HG02981 (cell line): Measurements from ENCODE around the gene FAM228B.
A peak's percentile ranks its signal among the peaks of the same experiment; 100 is the strongest.
"Not testable (repeated sequence)": the region's sequence is repeated elsewhere in the genome, so short reads cannot be mapped to it uniquely, and the experiment has no call there.

ENCODE experiments used
- ATAC-seq: cut with Tn5 transposase; IDR thresholded peaks from one replicate; pipeline ENCODE4 v1.9.1; 2021; ENCODE audit warnings: mild to moderate bottlenecking, moderate library complexity; ENCODE audit not compliant: unreplicated experiment

FAM228B gene

GRCh38 chr2:24123195-24123921 lies at the start of gene FAM228B, which contains the start of gene PFN4:
FAM228B (plus strand) TSS chr2:24123469; CDS start chr2:24124362, 893 bp downstream.
PFN4 (minus strand) TSS chr2:24123334; CDS start chr2:24122535, 799 bp downstream.
- peak; percentile 89 for ATAC-seq

GRCh38 chr2:24073816-24074215 lies 49.5 kb upstream of the FAM228B start:
- ATAC-seq, result no peak

- no peak for ATAC-seq
Measured at GRCh38 chr2:24075259-24075658, 48.0 kb upstream of the FAM228B start.

- peak; percentile 93 for ATAC-seq
Measured at GRCh38 chr2:24075915-24076848, 47.1 kb upstream of the FAM228B start, which contains the start of gene SF3B6. SF3B6 (minus strand) TSS chr2:24076326; CDS start chr2:24076229, 97 bp downstream.

- peak; percentile 15 for ATAC-seq
Measured at GRCh38 chr2:24076849-24077534, 46.3 kb upstream of the FAM228B start.

GRCh38 chr2:24077535-24077877 lies 45.8 kb upstream of the FAM228B start:
- ATAC-seq, result no peak

- no peak for ATAC-seq
Measured at GRCh38 chr2:24077879-24078278, 45.4 kb upstream of the FAM228B start.

GRCh38 chr2:24080701-24081100 lies 42.6 kb upstream of the FAM228B start:
- ATAC-seq, result no peak

GRCh38 chr2:24082787-24083566 lies 40.3 kb upstream of the FAM228B start:
- no peak for ATAC-seq

GRCh38 chr2:24083567-24084385 lies 39.5 kb upstream of the FAM228B start:
- peak; percentile 85 for ATAC-seq

GRCh38 chr2:24084386-24085199 lies 38.7 kb upstream of the FAM228B start, which contains the start of gene TP53I3:
TP53I3 (minus strand) TSS chr2:24084834; CDS start chr2:24084326, 508 bp downstream.
- ATAC-seq, result peak; percentile 75

- ATAC-seq, result no peak
Measured at GRCh38 chr2:24085200-24085489, 38.1 kb upstream of the FAM228B start.

- ATAC-seq, result no peak
Measured at GRCh38 chr2:24086241-24086640, 37.0 kb upstream of the FAM228B start.

GRCh38 chr2:24087032-24087431 lies 36.2 kb upstream of the FAM228B start:
- no peak for ATAC-seq

GRCh38 chr2:24088821-24089359 lies 34.4 kb upstream of the FAM228B start:
- no peak for ATAC-seq

- not testable (repeated sequence) for ATAC-seq
Measured at GRCh38 chr2:24093270-24093669, 30.0 kb upstream of the FAM228B start.

- not testable (repeated sequence) for ATAC-seq
Measured at GRCh38 chr2:24095171-24095677, 28.0 kb upstream of the FAM228B start.

- not testable (repeated sequence) for ATAC-seq
Measured at GRCh38 chr2:24100732-24101131, 22.5 kb upstream of the FAM228B start.
